ENCODE data around the gene CLEC2D.
"Not testable (repeated sequence)": the region's sequence is repeated elsewhere in the genome, so short reads cannot be mapped to it uniquely, and the experiment has no call there.

Gene CLEC2D

GRCh38 chr12:9699269-9699897 lies 29.9 kb downstream of the CLEC2D start:
- no peak for DNase-seq

GRCh38 chr12:9699898-9700605 lies 30.5 kb downstream of the CLEC2D start:
- DNase-seq = no peak

- DNase-seq = no peak
Observed at GRCh38 chr12:9700606-9700956, 31.1 kb downstream of the CLEC2D start.

- no peak for DNase-seq
Observed at GRCh38 chr12:9701380-9702154, 32.1 kb downstream of the CLEC2D start.

GRCh38 chr12:9702255-9702654 lies 32.7 kb downstream of the CLEC2D start:
- no peak for DNase-seq

- not testable (repeated sequence) for DNase-seq
Observed at GRCh38 chr12:9704561-9704960, 35.0 kb downstream of the CLEC2D start.

- no peak for DNase-seq
Observed at GRCh38 chr12:9706086-9706685, 36.7 kb downstream of the CLEC2D start.

GRCh38 chr12:9707356-9707755 lies 37.8 kb downstream of the CLEC2D start:
- no peak for DNase-seq

GRCh38 chr12:9707864-9708808 lies 38.6 kb downstream of the CLEC2D start:
- peak in 24 of 56 donors; percentile 0 to 50 (median 6) for DNase-seq

GRCh38 chr12:9708853-9709252 lies 39.3 kb downstream of the CLEC2D start:
- DNase-seq = no peak

GRCh38 chr12:9710584-9711375 lies 41.3 kb downstream of the CLEC2D start:
- no peak for DNase-seq

- no peak for DNase-seq
Observed at GRCh38 chr12:9711664-9712063, 42.2 kb downstream of the CLEC2D start.

- DNase-seq = not testable (repeated sequence)
Observed at GRCh38 chr12:9713032-9713558, 43.6 kb downstream of the CLEC2D start.

- no peak for DNase-seq
Observed at GRCh38 chr12:9717070-9717925, 47.8 kb downstream of the CLEC2D start.

- no peak for DNase-seq
Observed at GRCh38 chr12:9718968-9719367, 49.5 kb downstream of the CLEC2D start.

- DNase-seq = no peak
Observed at GRCh38 chr12:9719790-9720189, 50.3 kb downstream of the CLEC2D start.

GRCh38 chr12:9721394-9722092 lies 52.0 kb downstream of the CLEC2D start:
- no peak for DNase-seq

- no peak for DNase-seq
Observed at GRCh38 chr12:9724023-9724422, 54.5 kb downstream of the CLEC2D start.

Measured in nucleus accumbens (tissue), 56 donors.